Measurements from ENCODE around the gene HEBP2.

The HEBP2 gene

DNA sequence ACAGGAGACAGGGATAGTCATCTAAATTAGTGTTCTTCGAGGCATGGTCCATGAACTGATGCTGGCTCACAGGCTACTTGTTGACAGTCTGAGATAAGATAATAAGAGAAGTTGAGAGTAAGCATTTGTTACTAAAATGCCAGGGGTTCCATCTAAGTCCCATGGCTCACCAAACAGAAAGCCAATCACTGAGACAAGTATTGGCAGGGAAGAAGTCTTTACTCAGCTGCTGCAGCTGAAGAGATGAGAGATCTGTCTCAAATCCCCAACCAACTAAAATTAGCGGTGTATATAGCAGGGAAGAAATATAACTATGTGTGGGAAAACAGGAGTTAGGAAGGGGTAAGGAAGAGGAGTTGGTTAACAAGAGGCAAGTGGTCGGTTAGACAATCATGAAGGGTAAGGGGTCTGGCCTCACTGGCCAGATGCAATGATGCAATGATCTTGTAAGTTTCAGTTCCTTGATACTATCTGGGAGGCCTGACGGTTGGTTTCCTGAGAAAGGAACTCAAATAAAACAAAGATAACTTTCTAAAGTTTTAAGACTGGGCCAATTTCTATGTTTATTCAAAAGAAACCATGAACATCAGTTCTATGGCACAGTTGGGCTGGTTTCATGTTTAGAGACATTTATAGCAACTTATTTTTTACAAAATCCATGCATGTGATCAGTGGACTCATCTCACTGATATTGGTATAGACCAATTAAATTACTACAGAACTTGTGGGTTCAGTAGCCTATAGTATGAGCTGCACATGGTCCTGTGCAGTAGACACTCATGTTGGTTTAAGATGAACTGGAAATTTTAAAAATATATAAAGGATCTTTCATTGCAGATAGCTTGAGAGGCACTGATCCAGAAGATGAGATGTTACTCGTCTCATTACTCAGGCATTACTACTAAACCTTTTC, 9.9 kb upstream of the HEBP2 start:
- Histone ChIP-seq H3K27ac (no peak overlapping the region), H3K4me3 (ENCODE audit: low read depth, low read length) (no peak overlapping the region), H3K36me3 (replicated peaks) (no peaks in the 10 kb centered on the region), H3K27me3 (replicated peaks) (no peaks in the 10 kb centered on the region)
- in situ Hi-C loops (cut with HindIII; ENCODE audit: low pct_ligation_motif_present, low sequenced_read_pairs), result no loop called here
- no peak for DNase-seq
- TF ChIP-seq CTCF (IDR thresholded peaks at IDR 0.05; ENCODE audit: low read depth, low read length, missing control alignments), result no peak

DNA sequence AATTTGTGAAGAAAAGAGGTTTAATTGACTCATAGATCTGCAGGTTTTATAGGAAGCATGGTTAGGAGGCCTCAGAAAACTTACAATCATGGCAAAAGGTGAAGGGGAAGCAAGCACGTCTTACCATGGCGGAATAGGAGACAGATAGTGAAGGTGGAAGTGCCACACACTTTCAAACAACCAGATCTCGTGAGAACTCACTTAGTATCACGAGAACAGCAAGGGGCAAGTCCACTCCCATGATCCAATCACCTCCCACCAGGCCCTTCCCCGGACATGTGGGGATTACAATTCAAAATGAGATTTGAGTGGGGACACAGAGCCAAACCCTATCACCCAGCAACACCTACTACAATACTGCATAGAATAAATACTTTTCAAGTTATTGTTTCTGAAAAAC, 7.3 kb upstream of the HEBP2 start:
- DNase-seq, result no peak
- Histone ChIP-seq H3K27me3 (replicated peaks) (no peaks in the 10 kb centered on the region), H3K4me3 (ENCODE audit: low read depth, low read length) (no peak overlapping the region), H3K27ac (no peak overlapping the region), H3K36me3 (replicated peaks) (no peaks in the 10 kb centered on the region)
- TF ChIP-seq CTCF (IDR thresholded peaks at IDR 0.05; ENCODE audit: low read depth, low read length, missing control alignments), result no peak
- in situ Hi-C loops (cut with HindIII; ENCODE audit: low pct_ligation_motif_present, low sequenced_read_pairs), result no loop called here

- DNase-seq, result no peak
- in situ Hi-C loops (cut with HindIII; ENCODE audit: low pct_ligation_motif_present, low sequenced_read_pairs), result no loop called here
- TF ChIP-seq CTCF (IDR thresholded peaks at IDR 0.05; ENCODE audit: low read depth, low read length, missing control alignments), result peak; percentile 17
- no peaks in the 10 kb centered on the region for H3K27me3 ChIP-seq (replicated peaks)
- H3K27ac ChIP-seq, result no peak overlapping the region
- no peak overlapping the region for H3K4me3 ChIP-seq (ENCODE audit: low read depth, low read length)
- no peaks in the 10 kb centered on the region for H3K36me3 ChIP-seq (replicated peaks)
These were observed 6.6 kb upstream of the HEBP2 start for GRCh38 chr6:138397128-138398122.

- Histone ChIP-seq H3K27ac (no peak overlapping the region), H3K27me3 (replicated peaks) (no peaks in the 10 kb centered on the region), H3K4me3 (ENCODE audit: low read depth, low read length) (no peak overlapping the region), H3K36me3 (replicated peaks) (no peaks in the 10 kb centered on the region)
- in situ Hi-C loops (cut with HindIII; ENCODE audit: low pct_ligation_motif_present, low sequenced_read_pairs), result no loop called here
- no peak for DNase-seq
- no peak for TF ChIP-seq CTCF (IDR thresholded peaks at IDR 0.05; ENCODE audit: low read depth, low read length, missing control alignments)
These were observed 3.7 kb upstream of the HEBP2 start for GRCh38 chr6:138400326-138400725.

- no peaks in the 10 kb centered on the region for H3K27me3 ChIP-seq (replicated peaks)
- in situ Hi-C loops (cut with HindIII; ENCODE audit: low pct_ligation_motif_present, low sequenced_read_pairs), result no loop called here
These were observed 1.8 kb upstream of the HEBP2 start for GRCh38 chr6:138401960-138402837.

More at GRCh38 chr6:138401960-138402837, 1.8 kb upstream of the HEBP2 start:
- Histone ChIP-seq H3K4me3 (ENCODE audit: low read depth, low read length) (no peak overlapping the region), H3K27ac (no peak overlapping the region), H3K36me3 (replicated peaks) (peaks cover 10% of the 10 kb centered on the region)
- DNase-seq, result no peak
- no peak for TF ChIP-seq CTCF (IDR thresholded peaks at IDR 0.05; ENCODE audit: low read depth, low read length, missing control alignments)
